Duodenal mucosa (tissue), 2 donors: ENCODE measurements around the gene CSPG4.
"Not testable (repeated sequence)": the region's sequence is repeated elsewhere in the genome, so short reads cannot be mapped to it uniquely, and the experiment has no call there.

Experiments
- H3K27ac ChIP-seq: one replicate; pipeline ENCODE4 v1.7.0; 2013; ENCODE audit warnings: low read depth, low read length
- H3K27me3 ChIP-seq, 2 donors: one replicate each; pipeline ENCODE4 v1.7.0; 2013; ENCODE audit warnings: low read length in 2 of 2, control low read depth in 1 of 2; ENCODE audit not compliant: insufficient read depth in 2 of 2, control insufficient read depth in 1 of 2
- H3K36me3 ChIP-seq, 2 donors: one replicate each; pipeline ENCODE4 v1.7.0; 2013; ENCODE audit warnings: low read length in 2 of 2, control low read depth in 1 of 2; ENCODE audit not compliant: insufficient read depth in 2 of 2, control insufficient read depth in 1 of 2
- H3K4me1 ChIP-seq, 2 donors: one replicate each; pipeline ENCODE4 v1.7.0; 2013; ENCODE audit warnings: low read length in 2 of 2, control low read depth in 1 of 2; ENCODE audit not compliant: insufficient read depth in 2 of 2, control insufficient read depth in 1 of 2
- H3K4me3 ChIP-seq, 2 donors: one replicate each; pipeline ENCODE4 v1.7.0; 2013; ENCODE audit warnings: low read length in 2 of 2, low read depth in 1 of 2
- H3K9ac ChIP-seq, 2 donors: one replicate each; pipeline ENCODE4 v1.7.0; 2013; ENCODE audit warnings: low read length in 2 of 2, low read depth in 1 of 2
- H3K9me3 ChIP-seq, 2 donors: one replicate each; pipeline ENCODE4 v1.7.0; 2013; ENCODE audit warnings: low read length in 2 of 2, control low read depth in 1 of 2; ENCODE audit not compliant: control insufficient read depth in 1 of 2

The CSPG4 gene

GRCh38 chr15:75738647-75739325, 26.1 kb upstream of the CSPG4 start:
- Histone ChIP-seq H3K4me1 (peaks cover 0 to 13% of the 10 kb centered on the region in 2 donors), H3K9me3 (no peaks in the 10 kb centered on the region), H3K27me3 (no peaks in the 10 kb centered on the region), H3K36me3 (no peaks in the 10 kb centered on the region), H3K27ac (no peak overlapping the region), H3K4me3 (peak overlapping the region; percentile 73 to 79), H3K9ac (peak overlapping the region in 1 of 2 donors; percentile 47)

GRCh38 chr15:75738014-75738646, 25.5 kb upstream of the CSPG4 start:
- Histone ChIP-seq H3K9ac (peak overlapping the region; percentile 63 to 70), H3K27ac (no peak overlapping the region), H3K9me3 (no peaks in the 10 kb centered on the region), H3K27me3 (no peaks in the 10 kb centered on the region), H3K36me3 (no peaks in the 10 kb centered on the region), H3K4me3 (peak overlapping the region; percentile 73 to 79), H3K4me1 (peaks cover 0 to 13% of the 10 kb centered on the region in 2 donors)

DNA sequence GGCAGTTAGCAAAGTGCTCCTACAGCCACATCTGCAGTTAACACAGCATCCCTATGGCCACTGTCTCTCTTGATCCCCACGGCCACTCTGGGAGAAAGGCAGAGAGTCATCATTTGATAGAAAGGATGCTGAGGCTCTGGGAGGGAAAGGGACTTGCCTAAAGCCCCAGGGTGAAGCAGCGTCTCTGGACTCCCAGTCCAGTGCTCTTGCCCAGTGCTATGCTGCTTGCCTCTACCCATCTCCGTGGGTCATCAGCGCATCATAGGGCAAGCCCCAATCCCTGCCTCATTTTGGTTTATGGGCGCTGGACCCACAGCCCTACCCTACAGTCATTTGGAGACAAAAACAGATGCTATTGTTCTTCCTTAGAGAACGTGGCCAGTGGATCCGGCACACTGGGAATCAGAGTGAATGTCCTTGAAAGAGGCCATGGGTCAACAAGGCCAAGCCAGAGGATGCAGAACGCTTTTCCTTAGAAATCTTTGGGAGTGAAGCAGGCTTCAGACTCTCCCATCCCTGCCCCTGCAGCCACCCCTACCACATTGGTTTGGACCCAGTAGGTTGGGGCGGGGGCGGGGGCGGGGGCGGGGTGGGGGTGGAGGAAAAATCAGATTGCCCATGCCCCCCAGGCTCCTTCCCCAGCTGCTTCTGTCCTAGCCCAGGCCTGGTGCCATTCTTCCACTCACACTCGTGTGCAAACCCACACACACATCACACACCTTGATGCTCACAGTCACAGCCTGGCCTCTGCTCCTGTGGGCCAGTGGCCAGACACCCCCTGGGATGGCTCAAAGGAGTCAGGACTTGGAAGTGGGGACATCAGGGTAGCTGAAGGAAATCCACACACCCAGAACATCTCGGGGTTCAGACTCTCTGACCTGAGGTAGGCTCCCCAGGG, 24.7 kb upstream of the CSPG4 start:
- Histone ChIP-seq H3K9ac (peak overlapping the region in 1 of 2 donors; percentile 70), H3K4me1 (peaks cover 0 to 20% of the 10 kb centered on the region in 2 donors), H3K4me3 (peak overlapping the region; percentile 73 to 79)
- H3K36me3 ChIP-seq, H3K27ac ChIP-seq, H3K27me3 ChIP-seq, H3K9me3 ChIP-seq: not testable (repeated sequence)

- no peak overlapping the region for H3K9ac ChIP-seq
- H3K9me3 ChIP-seq, result no peaks in the 10 kb centered on the region
- H3K4me3 ChIP-seq, result no peak overlapping the region
- H3K27ac ChIP-seq, result no peak overlapping the region
- peaks cover 0 to 22% of the 10 kb centered on the region in 2 donors for H3K4me1 ChIP-seq
- H3K27me3 ChIP-seq, result no peaks in the 10 kb centered on the region
- H3K36me3 ChIP-seq, result no peaks in the 10 kb centered on the region
Observed at GRCh38 chr15:75736256-75736655, 23.6 kb upstream of the CSPG4 start.

GRCh38 chr15:75734861-75735760, 22.5 kb upstream of the CSPG4 start:
- not testable (repeated sequence) for H3K27ac ChIP-seq, H3K27me3 ChIP-seq, H3K4me3 ChIP-seq, H3K9ac ChIP-seq, H3K36me3 ChIP-seq, H3K9me3 ChIP-seq
- H3K4me1 ChIP-seq, result peaks cover 0 to 22% of the 10 kb centered on the region in 2 donors

- Histone ChIP-seq H3K9me3 (no peaks in the 10 kb centered on the region), H3K36me3 (no peaks in the 10 kb centered on the region), H3K27me3 (no peaks in the 10 kb centered on the region), H3K9ac (no peak overlapping the region), H3K4me3 (no peak overlapping the region), H3K4me1 (peaks cover 0 to 19% of the 10 kb centered on the region in 2 donors), H3K27ac (no peak overlapping the region)
Observed at GRCh38 chr15:75733761-75734651, 21.4 kb upstream of the CSPG4 start.

GRCh38 chr15:75732809-75733451, 20.3 kb upstream of the CSPG4 start:
- Histone ChIP-seq H3K36me3 (no peaks in the 10 kb centered on the region), H3K27me3 (no peaks in the 10 kb centered on the region), H3K9me3 (no peaks in the 10 kb centered on the region), H3K4me3 (no peak overlapping the region), H3K9ac (no peak overlapping the region), H3K4me1 (peaks cover 0 to 12% of the 10 kb centered on the region in 2 donors), H3K27ac (no peak overlapping the region)

GRCh38 chr15:75732177-75732808, 19.6 kb upstream of the CSPG4 start:
- H3K9ac ChIP-seq, result no peak overlapping the region
- H3K27ac ChIP-seq, result no peak overlapping the region
- no peak overlapping the region for H3K4me3 ChIP-seq

More at GRCh38 chr15:75732177-75732808, 19.6 kb upstream of the CSPG4 start:
- Histone ChIP-seq H3K9me3 (no peaks in the 10 kb centered on the region), H3K27me3 (no peaks in the 10 kb centered on the region), H3K36me3 (no peaks in the 10 kb centered on the region), H3K4me1 (peaks cover 0 to 9% of the 10 kb centered on the region in 2 donors)
